ENCODE data around the gene EVA1C.
A peak's percentile ranks its signal among the peaks of the same experiment; 100 is the strongest.

DNA sequence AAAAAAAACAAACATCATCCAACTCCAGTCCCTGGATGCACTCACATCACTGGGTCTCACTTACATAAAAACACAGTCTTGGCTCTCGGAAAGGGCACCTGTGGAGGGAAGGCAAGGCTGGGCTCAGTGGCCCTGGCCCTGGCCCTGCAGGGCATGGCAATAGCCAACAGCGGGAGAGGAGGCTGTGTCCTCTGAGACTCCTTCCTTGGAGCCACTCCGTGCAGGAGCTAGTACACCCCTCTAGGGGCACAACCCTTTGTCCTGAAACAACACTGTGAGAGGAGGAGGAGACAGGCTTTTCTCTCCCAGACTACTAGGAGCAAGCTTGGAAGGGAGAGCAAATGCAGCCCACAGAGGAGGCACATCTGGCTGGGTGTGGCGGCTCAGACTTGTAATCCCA is 47.7 kb upstream of the EVA1C start:
- no peak for TF ChIP-seq POLR2AphosphoS5 (IDR thresholded peaks at IDR 0.05)
- TF ChIP-seq, protein P1, sequence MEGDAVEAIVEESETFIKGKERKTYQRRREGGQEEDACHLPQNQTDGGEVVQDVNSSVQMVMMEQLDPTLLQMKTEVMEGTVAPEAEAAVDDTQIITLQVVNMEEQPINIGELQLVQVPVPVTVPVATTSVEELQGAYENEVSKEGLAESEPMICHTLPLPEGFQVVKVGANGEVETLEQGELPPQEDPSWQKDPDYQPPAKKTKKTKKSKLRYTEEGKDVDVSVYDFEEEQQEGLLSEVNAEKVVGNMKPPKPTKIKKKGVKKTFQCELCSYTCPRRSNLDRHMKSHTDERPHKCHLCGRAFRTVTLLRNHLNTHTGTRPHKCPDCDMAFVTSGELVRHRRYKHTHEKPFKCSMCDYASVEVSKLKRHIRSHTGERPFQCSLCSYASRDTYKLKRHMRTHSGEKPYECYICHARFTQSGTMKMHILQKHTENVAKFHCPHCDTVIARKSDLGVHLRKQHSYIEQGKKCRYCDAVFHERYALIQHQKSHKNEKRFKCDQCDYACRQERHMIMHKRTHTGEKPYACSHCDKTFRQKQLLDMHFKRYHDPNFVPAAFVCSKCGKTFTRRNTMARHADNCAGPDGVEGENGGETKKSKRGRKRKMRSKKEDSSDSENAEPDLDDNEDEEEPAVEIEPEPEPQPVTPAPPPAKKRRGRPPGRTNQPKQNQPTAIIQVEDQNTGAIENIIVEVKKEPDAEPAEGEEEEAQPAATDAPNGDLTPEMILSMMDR (IDR thresholded peaks at IDR 0.05): peak in 1 of 4 experiments; percentile 11
- no peak for TF ChIP-seq POLR2A (IDR thresholded peaks at IDR 0.05)
